Hindlimb muscle (tissue), 1 donor: ENCODE data around the gene FAM151B. TPM values are rescaled to one million over a fixed set of nuclear protein-coding genes. Genes with fewer than 3 reads are reported as not detected.
"Not testable (repeated sequence)": the region's sequence is repeated elsewhere in the genome, so short reads cannot be mapped to it uniquely, and the experiment has no call there.

Experiments used
- DNase-seq: peaks from one replicate; pipeline ENCODE4 v3.0.0-alpha.2; 2013
- polyA plus RNA-seq: library from polyadenylated mRNA; unstranded; fragments of 120-200 nt; gene quantifications from one replicate; pipeline ENCODE4 v1.2.1, GENCODE V29; 2013; ENCODE audit not compliant: insufficient read length

The FAM151B gene
- polyA plus RNA-seq, 1 donor: 5.2 TPM

DNA sequence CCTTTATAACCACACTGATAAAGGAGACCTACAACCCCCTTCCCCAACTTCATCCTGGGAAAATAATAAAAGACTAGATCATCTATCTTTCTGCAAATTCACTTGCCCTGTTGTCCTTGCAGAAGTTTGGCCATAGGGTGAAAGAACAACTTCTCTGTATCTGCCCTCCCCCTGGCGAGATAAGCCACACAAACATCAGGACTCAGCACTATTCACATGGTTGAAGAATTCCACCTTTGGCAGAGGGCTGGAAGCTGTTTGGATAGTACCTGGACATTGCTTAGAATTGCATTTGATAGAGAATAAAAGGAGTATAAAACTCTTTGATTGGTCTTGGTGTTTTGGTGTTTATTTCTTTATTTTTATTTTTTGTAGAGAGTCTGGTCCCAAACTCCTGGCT, 16.9 kb downstream of the FAM151B start:
- no peak for DNase-seq

DNA sequence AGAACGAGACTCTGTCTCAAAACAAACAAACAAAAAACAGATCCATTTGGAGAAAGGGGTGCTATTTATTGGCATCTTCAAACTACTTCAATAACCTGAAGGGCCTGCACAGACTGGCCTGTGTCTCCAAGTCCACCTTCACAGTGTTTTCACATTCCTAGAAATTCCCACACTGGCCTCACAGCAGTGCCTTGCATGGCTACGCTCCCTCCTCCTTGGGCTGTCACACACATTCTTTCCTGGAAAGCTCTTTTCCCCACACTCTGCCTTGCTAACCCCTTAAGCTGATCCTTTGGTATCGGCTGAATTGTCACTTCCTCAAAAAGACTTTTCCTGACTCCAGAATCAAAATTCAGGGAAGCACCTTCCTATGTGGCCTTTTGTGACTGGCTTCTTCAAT, 19.8 kb downstream of the FAM151B start:
- DNase-seq: no peak

DNA sequence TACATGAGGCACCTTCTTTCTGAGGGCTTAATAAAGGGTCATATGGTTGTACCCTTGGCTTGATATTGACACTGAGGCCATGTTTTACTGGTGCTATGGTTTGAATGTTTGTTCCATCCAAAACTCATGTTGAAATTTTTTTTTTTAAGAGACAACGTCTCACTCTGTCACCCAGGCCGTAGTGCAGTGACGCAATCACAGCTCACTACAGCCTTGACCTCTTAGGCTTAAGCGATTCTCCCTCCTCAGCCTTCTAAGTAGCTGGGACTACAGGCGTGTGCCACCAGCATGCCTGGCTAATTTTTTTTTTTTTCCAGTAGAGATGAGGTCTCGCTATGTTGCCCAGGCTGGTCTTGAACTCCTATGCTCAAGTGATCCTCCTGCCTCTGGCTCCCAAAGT, 20.9 kb downstream of the FAM151B start:
- DNase-seq: no peak

DNA sequence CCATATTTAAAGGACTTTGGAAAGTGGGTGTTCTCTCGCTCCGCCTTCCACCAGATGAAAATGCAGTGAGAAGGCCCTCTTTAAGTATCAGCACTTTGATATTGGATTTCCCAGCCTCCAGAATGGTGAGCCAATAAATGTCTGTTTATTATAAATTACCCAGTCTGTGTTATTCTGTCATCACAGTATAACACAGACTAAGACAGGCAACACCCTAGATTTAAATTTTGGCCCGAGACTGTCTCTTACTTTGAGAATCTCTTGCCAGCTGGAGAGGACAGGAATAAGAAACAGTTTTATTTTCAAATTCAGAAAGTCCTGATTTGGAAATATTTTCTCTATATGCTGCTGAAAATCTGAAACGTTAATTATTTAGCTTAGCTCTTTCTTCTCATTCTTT, 21.5 kb downstream of the FAM151B start:
- DNase-seq: no peak

- no peak for DNase-seq
Measured at GRCh38 chr5:80516826-80517225, 28.9 kb downstream of the FAM151B start.

GRCh38 chr5:80540691-80541090, 52.8 kb downstream of the FAM151B start:
- no peak for DNase-seq

DNA sequence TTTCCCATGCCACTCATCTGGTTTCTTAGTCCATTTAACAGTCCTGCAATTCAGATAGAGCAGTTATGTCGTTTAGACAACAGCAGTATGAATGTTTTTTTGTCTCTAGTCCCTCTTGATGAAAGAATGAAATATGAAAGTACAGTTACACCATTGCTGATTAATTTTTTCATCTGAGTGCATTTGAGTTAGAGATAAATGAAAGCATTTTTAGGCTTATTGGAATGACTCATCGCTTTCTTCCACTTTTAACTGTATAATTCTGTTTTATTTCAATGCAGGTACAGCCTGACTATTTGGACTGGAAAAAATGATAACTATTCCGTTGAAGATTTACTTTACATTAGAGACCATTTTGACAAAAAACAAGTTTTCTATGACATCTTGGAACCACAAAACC, 53.5 kb downstream of the FAM151B start:
- no peak for DNase-seq

GRCh38 chr5:80554646-80555045, 66.7 kb downstream of the FAM151B start:
- DNase-seq: no peak

- DNase-seq: no peak
Measured at GRCh38 chr5:80555099-80555498, 67.2 kb downstream of the FAM151B start.

DNA sequence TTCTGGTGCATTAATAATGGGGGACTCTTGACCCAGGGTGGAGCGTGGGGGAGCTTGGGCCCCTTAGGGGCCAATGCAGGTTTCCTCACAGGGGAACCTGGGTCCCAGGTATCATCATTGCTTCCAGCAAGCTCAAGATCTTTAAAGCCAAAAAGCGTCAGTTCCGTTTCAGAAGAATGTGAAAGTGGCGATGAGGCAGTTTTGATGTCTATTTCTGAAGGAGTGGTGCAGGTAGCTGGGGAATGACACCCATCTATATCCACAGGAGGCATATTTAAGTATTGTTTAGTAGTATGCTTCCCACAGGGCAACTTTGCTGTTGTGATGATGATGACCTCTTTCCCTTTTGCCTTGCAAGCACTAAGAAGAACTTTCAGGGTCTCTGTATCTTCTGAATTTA, 71.3 kb downstream of the FAM151B start:
- DNase-seq: no peak

DNA sequence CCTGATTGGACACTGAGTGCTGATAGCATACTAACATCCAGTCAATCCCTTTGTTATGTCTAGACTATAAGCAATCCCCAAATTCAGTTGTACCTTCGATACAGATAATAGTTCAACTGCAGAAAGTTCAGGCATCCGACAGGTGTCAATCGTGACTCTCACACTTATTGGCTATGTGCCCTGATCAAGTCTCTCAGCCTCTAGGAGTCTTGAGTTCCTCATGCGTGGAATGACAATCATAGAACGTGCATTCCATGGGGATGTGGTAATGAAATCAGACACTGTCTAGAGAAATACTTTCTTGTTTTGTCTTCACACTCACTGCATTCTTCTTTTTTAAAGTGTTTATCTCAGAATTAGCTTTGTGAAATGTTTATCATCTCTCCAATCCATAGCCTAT, 77.4 kb downstream of the FAM151B start:
- no peak for DNase-seq

- DNase-seq: no peak
Measured at GRCh38 chr5:80566711-80567259, 78.9 kb downstream of the FAM151B start.

- no peak for DNase-seq
Measured at GRCh38 chr5:80568251-80568650, 80.4 kb downstream of the FAM151B start.

DNA sequence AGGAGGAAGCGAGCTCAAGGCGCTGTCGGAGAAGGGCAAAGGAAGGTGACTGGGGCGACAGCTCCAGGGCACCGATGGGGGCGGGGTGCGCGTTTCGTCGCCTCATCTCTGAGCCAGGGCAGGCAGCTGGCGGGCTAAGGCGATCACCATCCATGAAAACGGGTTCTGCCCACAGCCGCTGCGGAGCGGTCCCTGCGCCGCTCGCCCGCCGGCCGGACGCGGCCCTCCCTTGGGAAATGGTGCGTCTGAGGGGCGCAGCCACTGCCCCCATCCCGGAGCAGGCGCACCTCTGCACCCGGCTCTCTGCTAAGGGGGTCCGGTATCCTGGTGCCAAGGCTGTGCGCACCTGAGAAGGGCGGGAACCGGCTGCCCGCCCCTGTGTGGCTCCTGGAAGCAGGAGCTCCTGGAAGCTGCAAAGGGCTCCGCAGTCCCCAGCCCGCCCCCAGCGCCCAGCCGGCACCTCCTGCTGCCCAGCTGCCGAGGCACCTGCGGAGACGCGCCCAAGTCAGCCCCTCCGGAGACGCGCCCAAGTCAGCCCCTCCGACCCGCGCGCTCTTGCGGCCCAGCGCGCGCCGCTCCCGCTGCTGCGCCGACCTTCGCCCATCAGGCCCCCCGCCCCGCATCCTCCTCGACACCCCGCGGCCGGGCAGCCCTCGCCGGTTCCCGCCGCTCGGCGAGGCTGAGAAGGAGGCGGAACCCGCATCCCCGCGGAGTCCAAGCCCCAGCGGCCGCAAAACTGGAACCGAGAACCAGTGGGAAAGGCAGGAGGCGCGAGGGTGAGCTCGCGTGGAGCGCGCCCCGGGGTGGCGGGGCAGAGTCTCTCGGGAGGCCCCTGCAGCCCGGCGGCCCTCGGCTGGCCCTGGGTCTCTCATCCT, 81.4 kb downstream of the FAM151B start:
- no peak for DNase-seq

- no peak for DNase-seq
Measured at GRCh38 chr5:80569961-80570786, 82.3 kb downstream of the FAM151B start, which contains the start of gene ANKRD34B. Gene ANKRD34B, minus strand, starts transcription at chr5:80570280. Its CDS starts 10,261 bp downstream, at chr5:80560019.

GRCh38 chr5:80573062-80573461, 85.2 kb downstream of the FAM151B start:
- no peak for DNase-seq

DNA sequence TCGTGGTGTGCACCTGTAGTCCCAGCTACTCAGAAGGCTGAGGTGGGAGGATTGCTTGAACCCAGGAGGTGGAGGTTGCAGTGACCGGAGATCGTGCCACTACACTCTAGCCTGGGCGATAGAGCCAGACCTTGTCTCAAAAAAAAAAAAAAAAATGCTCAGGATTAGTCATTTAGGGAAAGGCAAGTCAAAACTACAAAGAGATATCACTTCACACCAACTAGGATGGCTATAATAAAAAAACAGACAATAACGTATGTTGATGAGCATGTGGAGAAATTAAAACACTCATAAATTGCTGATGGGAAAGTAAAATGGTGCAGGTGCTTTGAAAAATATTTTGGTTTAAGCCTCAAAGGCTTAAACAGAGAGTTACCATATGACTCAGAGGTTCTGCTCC, 88.5 kb downstream of the FAM151B start:
- DNase-seq: no peak

DNA sequence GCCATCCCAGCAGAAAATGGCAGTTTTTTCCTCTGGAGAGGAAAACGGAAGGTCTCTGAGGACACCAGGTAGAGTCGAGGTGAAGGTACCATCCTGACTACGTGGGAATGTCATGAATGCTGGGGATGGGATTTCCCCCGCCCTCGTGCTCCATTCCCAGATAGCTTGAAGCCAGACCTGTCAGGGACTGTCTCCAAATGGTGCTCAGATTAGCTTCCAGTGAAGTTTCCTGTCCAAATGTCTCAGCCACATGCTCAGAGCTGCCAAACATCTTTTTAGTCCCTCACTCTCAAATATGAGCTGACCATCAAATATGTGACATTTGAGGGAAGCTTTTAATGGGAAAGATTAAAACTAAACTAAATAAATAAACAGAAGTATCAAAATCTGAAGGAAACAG, 89.8 kb downstream of the FAM151B start:
- no peak for DNase-seq

GRCh38 chr5:80579050-80579449, 91.2 kb downstream of the FAM151B start:
- no peak for DNase-seq

DNA sequence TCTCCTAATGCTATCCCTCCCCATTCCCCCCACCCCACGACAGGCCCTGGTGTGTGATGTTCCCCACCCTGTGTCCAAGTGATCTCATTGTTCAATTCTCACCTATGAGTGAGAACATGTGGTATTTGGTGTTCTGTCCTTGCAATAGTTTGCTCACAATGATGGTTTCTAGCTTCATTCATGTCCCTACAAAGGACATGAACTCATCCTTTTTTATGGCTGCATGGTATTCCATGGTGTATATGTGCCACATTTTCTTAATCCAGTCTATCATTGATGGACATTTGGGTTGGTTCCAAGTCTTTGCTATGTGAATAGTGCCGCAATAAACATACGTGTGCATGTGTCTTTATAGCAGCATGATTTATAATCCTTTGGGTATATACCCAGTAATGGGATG, 92.4 kb downstream of the FAM151B start:
- not testable (repeated sequence) for DNase-seq

DNA sequence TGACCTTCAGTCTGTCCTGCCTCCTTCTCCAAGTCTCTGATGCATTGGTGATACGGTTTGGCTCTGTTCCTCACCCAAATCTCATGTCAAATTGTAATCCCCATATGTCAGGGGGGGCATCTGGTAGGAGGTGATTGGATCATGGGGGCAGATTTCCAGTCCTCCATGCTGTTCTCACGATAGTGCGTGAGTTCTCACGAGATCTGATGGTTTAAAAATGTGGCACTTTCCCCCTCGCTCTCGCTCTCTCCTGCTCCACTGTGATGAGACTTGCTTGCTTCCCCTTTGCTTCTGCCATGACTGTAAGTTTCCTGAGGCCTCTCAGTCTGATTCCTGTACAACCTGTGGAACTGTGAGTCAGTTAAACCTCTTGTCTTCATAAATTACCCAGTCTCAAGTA, 96.9 kb downstream of the FAM151B start:
- no peak for DNase-seq

- DNase-seq: no peak
Measured at GRCh38 chr5:80588858-80589540, 101.1 kb downstream of the FAM151B start.

GRCh38 chr5:80590766-80591165, 102.9 kb downstream of the FAM151B start:
- no peak for DNase-seq
